Lower leg skin (tissue), 4 donors: ENCODE results near the gene PLCXD3. TPM values are rescaled to one million over a fixed set of nuclear protein-coding genes. Genes with fewer than 3 reads are reported as not detected.

Experiments used
- DNase-seq, 2 donors: peaks; one replicate each; pipeline ENCODE4 v3.0.0-alpha.2; 2019; ENCODE audit warnings: low spot score in 2 of 2
- H3K4me3 ChIP-seq: fragments of 200-600 bp; sonication (generic); 2 replicates; pipeline ENCODE4 v1.5.1; 2017; ENCODE audit warnings: mild to moderate bottlenecking, low read depth; ENCODE audit not compliant: poor library complexity, severe bottlenecking
- POLR2A ChIP-seq, 2 donors: fragments of 450-650 bp; IDR thresholded peaks; one replicate each; pipeline ENCODE4 v1.6.1; 2016 to 2017; ENCODE audit warnings: antibody characterized with exemption in 2 of 2, mild to moderate bottlenecking in 1 of 2, moderate library complexity in 1 of 2
- WGBS, 2 donors: methylation state at CpG; one replicate each; pipeline ENCODE4 v1.1.5; 2018; 5-methylcytosine and 5-hydroxymethylcytosine counted together
- intact Hi-C: fragments of 100-400 bp; cut with DNase I; formaldehyde crosslinking; loops from one replicate; pipeline ENCODE4 v1.15.0; 2023; ENCODE audit warnings: low total_unique reads
- total RNA-seq, 4 donors: library from RNA; depleted of rRNA; stranded (reverse); fragments of >200 nt; gene quantifications; one replicate each; pipeline ENCODE4 v1.1.0, GENCODE V29; 2016
- TF ChIP-seq, protein P1 (sequence below), 3 donors: fragments of 450-650 bp; IDR thresholded peaks; one replicate each; pipeline ENCODE4 v1.5.1; 2016; ENCODE audit warnings: antibody characterized with exemption in 3 of 3, mild to moderate bottlenecking in 3 of 3, moderate library complexity in 2 of 3

The PLCXD3 gene
- total RNA-seq, 4 donors from 2014 or later: 0.04 to 1.1 (median 0.50) TPM

- no peak for DNase-seq
- TF ChIP-seq POLR2A (IDR thresholded peaks at IDR 0.05): no peak
- TF ChIP-seq, protein P1, sequence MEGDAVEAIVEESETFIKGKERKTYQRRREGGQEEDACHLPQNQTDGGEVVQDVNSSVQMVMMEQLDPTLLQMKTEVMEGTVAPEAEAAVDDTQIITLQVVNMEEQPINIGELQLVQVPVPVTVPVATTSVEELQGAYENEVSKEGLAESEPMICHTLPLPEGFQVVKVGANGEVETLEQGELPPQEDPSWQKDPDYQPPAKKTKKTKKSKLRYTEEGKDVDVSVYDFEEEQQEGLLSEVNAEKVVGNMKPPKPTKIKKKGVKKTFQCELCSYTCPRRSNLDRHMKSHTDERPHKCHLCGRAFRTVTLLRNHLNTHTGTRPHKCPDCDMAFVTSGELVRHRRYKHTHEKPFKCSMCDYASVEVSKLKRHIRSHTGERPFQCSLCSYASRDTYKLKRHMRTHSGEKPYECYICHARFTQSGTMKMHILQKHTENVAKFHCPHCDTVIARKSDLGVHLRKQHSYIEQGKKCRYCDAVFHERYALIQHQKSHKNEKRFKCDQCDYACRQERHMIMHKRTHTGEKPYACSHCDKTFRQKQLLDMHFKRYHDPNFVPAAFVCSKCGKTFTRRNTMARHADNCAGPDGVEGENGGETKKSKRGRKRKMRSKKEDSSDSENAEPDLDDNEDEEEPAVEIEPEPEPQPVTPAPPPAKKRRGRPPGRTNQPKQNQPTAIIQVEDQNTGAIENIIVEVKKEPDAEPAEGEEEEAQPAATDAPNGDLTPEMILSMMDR (IDR thresholded peaks at IDR 0.05): no peak
- intact Hi-C loops: no loop called here
- 91 to 92% methylated on average over 4 of the region's 4 CpGs for WGBS, 2 donors
- no peak overlapping the region for H3K4me3 ChIP-seq
These were observed 27.2 kb upstream of the PLCXD3 start for GRCh38 chr5:41537581-41537980.

GRCh38 chr5:41532485-41532884, 22.1 kb upstream of the PLCXD3 start:
- TF ChIP-seq, protein P1 (IDR thresholded peaks at IDR 0.05): no peak
- no peak for TF ChIP-seq POLR2A (IDR thresholded peaks at IDR 0.05)
- intact Hi-C loops: no loop called here
- H3K4me3 ChIP-seq: no peak overlapping the region
- 75 to 84% methylated on average over 1 of the region's 1 CpG for WGBS, 2 donors
- no peak for DNase-seq

DNA sequence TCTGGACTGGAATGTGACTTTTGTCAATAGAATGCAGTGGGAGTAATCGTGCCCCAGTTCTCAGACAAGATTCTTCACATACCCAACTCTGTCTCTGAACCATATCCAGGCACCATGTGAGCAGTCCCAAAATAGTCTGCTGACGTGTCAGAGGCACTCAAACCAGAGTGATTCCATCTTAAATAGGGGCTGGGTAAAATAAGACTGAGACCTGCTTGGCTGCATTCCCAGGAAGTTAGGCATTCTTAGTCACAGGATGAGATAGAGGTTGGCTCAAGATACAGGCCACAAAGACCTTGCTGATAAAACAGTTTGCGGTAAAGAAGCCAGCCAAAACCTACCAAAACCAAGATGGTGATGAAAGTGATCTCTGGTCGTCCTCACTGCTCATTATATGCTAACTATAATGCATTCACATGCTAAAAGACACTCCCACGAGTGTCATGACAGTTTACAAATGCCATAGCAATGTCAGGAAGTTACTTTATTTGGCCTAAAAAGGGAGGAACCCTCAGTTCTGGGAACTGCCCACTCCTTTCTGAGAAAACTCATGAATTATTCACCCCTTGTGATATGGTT, 16.9 kb upstream of the PLCXD3 start:
- H3K4me3 ChIP-seq: no peak overlapping the region
- TF ChIP-seq, protein P1 (IDR thresholded peaks at IDR 0.05): no peak
- no peak for TF ChIP-seq POLR2A (IDR thresholded peaks at IDR 0.05)
- intact Hi-C loops: no loop called here
- 44% methylated on average over 5 of the region's 5 CpGs for WGBS, 2 donors
- DNase-seq: no peak

GRCh38 chr5:41526699-41527098, 16.3 kb upstream of the PLCXD3 start:
- H3K4me3 ChIP-seq: no peak overlapping the region
- no peak for DNase-seq
- intact Hi-C loops: no loop called here
- TF ChIP-seq, protein P1 (IDR thresholded peaks at IDR 0.05): no peak
- 67 to 78% methylated on average over 4 of the region's 4 CpGs for WGBS, 2 donors

DNA sequence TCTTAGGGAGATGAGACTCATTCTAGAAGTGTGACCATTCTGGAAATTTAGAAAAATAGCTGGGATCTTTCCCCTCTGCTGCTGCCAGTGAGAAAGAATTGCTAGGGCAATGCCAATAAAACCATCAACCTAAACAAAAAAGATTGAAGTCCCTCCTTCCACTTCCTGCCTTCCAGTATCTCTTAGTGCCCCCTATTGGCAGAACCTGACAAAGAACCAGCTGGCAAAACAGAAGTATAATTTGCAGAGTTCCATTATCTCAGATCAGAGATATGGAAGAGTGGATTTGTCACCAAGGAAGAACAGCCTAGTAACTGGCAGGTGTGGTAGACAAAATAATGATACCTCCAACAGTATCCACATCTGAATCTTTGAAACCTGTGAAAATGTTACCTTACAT, 13.8 kb upstream of the PLCXD3 start:
- intact Hi-C loops: no loop called here
- H3K4me3 ChIP-seq: no peak overlapping the region
- DNase-seq: no peak
- TF ChIP-seq, protein P1 (IDR thresholded peaks at IDR 0.05): no peak
- no peak for TF ChIP-seq POLR2A (IDR thresholded peaks at IDR 0.05)

DNA sequence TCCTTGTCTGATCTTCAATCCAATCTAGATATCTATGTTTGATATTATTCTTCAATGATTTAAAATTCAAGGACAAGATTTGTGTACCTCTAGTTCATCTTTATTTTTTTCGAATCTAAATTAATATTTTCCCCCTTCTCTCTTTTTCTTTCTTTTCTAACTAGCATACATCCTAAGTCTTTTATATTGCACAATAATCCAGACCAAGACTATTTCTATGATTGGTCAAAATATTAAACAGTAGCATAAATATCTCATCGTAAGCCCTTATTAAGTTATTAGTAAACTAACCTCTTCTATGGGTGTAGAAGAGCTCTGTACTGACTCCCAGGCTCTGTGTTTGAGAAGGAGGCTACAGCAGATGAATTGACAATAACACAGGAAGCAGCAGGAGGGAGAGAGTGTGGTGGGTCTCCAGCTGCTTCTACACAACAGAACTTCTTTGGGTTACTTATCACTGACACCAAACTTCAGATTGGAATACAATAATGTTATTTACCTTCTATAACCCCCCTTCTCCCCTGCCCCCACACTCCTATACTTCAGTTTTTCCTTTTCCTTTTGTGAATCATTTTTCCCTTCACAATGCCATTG, 11.9 kb upstream of the PLCXD3 start:
- 71 to 89% methylated on average over 2 of the region's 2 CpGs for WGBS, 2 donors
- DNase-seq: no peak
- intact Hi-C loops: no loop called here
- H3K4me3 ChIP-seq: no peak overlapping the region
- TF ChIP-seq POLR2A (IDR thresholded peaks at IDR 0.05): no peak
- TF ChIP-seq, protein P1 (IDR thresholded peaks at IDR 0.05): no peak
